ENCODE data around the gene CYP4F8. TPM values are rescaled to one million over a fixed set of nuclear protein-coding genes. Genes with fewer than 3 reads are reported as not detected.
"Not testable (repeated sequence)": the region's sequence is repeated elsewhere in the genome, so short reads cannot be mapped to it uniquely, and the experiment has no call there.

The CYP4F8 gene
- total RNA-seq, 1 experiment from 2014 or later = not detected

DNA sequence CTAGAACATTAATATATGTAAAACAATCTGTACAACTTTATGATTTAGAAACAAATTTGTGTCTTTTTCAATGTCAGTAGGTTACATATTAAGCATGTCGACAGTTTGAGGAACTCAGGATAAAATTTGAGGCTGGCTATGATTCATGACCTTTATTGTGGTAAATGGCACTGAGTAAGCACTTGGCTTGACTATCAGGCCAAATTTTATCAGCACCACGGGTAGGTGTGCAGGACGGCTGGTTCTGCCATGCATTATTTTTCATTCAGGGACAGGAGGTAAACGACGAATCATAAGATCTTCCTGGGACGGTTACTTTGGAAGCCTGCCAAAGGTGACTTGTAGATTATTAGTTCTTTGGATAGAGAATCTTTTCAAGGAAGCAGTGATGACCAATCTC is 19.9 kb upstream of the CYP4F8 start:
- Mint-ChIP-seq H3K4me1 (no peaks in the 10 kb centered on the region), H3K4me3 (no peak overlapping the region), H3K36me3 (peaks cover 26% of the 10 kb centered on the region), H3K9me3 (peaks cover 59% of the 10 kb centered on the region), H3K27me3 (ENCODE audit: low read depth) (peaks cover 12% of the 10 kb centered on the region), H3K27ac (no peak overlapping the region)
- DNase-seq (ENCODE audit: low spot score) (no peak), ATAC-seq (no peak)
- TF ChIP-seq, protein P1, sequence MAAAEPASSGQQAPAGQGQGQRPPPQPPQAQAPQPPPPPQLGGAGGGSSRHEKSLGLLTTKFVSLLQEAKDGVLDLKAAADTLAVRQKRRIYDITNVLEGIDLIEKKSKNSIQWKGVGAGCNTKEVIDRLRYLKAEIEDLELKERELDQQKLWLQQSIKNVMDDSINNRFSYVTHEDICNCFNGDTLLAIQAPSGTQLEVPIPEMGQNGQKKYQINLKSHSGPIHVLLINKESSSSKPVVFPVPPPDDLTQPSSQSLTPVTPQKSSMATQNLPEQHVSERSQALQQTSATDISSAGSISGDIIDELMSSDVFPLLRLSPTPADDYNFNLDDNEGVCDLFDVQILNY (CRISPR knock-in tag; IDR thresholded peaks at IDR 0.05) = no peak
- TF ChIP-seq TEAD4 (CRISPR knock-in tag; IDR thresholded peaks at IDR 0.05) (no peak), CREM (CRISPR knock-in tag; IDR thresholded peaks at IDR 0.05) (no peak), ZNF396 (CRISPR knock-in tag; IDR thresholded peaks at IDR 0.05; ENCODE audit: borderline replicate concordance) (no peak), CREB1 (CRISPR knock-in tag; IDR thresholded peaks at IDR 0.05) (no peak), ESRRA (CRISPR knock-in tag; IDR thresholded peaks at IDR 0.05; ENCODE audit: borderline replicate concordance) (no peak), FOXJ3 (CRISPR knock-in tag; IDR thresholded peaks at IDR 0.05; ENCODE audit: borderline replicate concordance) (no peak), JUN (CRISPR knock-in tag; IDR thresholded peaks at IDR 0.05) (no peak)
- TF ChIP-seq, protein P2, sequence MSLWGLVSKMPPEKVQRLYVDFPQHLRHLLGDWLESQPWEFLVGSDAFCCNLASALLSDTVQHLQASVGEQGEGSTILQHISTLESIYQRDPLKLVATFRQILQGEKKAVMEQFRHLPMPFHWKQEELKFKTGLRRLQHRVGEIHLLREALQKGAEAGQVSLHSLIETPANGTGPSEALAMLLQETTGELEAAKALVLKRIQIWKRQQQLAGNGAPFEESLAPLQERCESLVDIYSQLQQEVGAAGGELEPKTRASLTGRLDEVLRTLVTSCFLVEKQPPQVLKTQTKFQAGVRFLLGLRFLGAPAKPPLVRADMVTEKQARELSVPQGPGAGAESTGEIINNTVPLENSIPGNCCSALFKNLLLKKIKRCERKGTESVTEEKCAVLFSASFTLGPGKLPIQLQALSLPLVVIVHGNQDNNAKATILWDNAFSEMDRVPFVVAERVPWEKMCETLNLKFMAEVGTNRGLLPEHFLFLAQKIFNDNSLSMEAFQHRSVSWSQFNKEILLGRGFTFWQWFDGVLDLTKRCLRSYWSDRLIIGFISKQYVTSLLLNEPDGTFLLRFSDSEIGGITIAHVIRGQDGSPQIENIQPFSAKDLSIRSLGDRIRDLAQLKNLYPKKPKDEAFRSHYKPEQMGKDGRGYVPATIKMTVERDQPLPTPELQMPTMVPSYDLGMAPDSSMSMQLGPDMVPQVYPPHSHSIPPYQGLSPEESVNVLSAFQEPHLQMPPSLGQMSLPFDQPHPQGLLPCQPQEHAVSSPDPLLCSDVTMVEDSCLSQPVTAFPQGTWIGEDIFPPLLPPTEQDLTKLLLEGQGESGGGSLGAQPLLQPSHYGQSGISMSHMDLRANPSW (CRISPR knock-in tag; conservative IDR thresholded peaks at IDR 0.05; ENCODE audit: low read depth) = no peak
- TF ChIP-seq, protein P3, sequence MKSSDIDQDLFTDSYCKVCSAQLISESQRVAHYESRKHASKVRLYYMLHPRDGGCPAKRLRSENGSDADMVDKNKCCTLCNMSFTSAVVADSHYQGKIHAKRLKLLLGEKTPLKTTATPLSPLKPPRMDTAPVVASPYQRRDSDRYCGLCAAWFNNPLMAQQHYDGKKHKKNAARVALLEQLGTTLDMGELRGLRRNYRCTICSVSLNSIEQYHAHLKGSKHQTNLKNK (CRISPR knock-in tag; IDR thresholded peaks at IDR 0.05) = no peak
- TF ChIP-seq, protein P4, sequence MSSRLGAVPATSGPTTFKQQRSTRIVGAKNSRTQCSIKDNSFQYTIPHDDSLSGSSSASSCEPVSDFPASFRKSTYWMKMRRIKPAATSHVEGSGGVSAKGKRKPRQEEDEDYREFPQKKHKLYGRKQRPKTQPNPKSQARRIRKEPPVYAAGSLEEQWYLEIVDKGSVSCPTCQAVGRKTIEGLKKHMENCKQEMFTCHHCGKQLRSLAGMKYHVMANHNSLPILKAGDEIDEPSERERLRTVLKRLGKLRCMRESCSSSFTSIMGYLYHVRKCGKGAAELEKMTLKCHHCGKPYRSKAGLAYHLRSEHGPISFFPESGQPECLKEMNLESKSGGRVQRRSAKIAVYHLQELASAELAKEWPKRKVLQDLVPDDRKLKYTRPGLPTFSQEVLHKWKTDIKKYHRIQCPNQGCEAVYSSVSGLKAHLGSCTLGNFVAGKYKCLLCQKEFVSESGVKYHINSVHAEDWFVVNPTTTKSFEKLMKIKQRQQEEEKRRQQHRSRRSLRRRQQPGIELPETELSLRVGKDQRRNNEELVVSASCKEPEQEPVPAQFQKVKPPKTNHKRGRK (CRISPR knock-in tag; IDR thresholded peaks at IDR 0.05; ENCODE audit: borderline replicate concordance) = no peak
- TF ChIP-seq, protein P5, sequence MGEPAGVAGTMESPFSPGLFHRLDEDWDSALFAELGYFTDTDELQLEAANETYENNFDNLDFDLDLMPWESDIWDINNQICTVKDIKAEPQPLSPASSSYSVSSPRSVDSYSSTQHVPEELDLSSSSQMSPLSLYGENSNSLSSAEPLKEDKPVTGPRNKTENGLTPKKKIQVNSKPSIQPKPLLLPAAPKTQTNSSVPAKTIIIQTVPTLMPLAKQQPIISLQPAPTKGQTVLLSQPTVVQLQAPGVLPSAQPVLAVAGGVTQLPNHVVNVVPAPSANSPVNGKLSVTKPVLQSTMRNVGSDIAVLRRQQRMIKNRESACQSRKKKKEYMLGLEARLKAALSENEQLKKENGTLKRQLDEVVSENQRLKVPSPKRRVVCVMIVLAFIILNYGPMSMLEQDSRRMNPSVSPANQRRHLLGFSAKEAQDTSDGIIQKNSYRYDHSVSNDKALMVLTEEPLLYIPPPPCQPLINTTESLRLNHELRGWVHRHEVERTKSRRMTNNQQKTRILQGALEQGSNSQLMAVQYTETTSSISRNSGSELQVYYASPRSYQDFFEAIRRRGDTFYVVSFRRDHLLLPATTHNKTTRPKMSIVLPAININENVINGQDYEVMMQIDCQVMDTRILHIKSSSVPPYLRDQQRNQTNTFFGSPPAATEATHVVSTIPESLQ (CRISPR knock-in tag; IDR thresholded peaks at IDR 0.05) = no peak
- ChIA-PET CTCF (no interaction called here), POLR2A (no interaction called here)

DNA sequence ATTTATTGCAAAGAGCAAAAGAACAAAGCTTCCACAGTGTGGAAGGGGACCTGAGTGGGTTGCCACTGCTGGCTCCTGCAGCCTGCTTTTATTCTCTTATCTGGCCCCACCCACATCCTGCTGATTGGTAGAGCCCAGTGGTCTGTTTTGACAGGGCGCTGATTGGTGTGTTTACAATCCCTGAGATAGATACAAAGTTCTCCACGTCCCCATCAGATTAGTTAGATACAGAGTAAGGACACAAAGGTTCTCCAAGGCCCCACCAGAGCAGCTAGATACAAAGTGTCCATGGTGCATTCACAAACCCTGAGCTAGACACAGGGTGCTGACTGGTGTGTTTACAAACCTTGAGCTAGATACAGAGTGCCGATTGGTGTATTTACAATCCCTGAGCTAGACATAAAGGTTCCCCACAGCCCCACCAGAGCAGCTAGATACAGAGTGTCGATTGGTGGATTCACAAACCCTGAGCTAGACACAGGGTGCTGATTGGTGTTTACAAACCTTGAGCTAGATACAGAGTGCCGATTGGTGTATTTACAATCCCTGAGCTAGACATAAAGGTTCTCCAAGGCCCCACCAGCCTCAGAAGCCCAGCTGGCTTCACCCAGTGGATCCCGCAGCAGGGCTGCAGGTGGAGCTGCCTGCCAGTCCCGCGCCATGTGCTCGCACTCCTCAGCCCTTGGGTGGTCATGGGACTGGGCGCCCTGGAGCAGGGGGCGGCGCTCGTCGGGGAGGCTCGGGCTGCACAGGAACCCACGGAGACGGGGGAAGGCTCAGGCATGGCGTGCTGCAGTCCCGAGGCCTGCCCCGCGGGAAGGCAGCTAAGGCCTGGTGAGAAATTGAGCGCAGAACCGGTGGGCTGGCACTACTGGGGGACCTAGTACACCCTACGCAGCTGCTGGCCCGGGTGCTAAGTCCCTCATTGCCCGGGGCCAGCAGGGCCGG is 6.8 kb upstream of the CYP4F8 start:
- POLR2A ChIA-PET; H3K4me3 Mint-ChIP-seq; H3K27ac Mint-ChIP-seq; H3K4me1 Mint-ChIP-seq; DNase-seq (ENCODE audit: low spot score); CTCF ChIA-PET; H3K27me3 Mint-ChIP-seq (ENCODE audit: low read depth); ATAC-seq: not testable (repeated sequence)
- Mint-ChIP-seq H3K36me3 (peaks cover 34% of the 10 kb centered on the region), H3K9me3 (peaks cover 61% of the 10 kb centered on the region)

DNA sequence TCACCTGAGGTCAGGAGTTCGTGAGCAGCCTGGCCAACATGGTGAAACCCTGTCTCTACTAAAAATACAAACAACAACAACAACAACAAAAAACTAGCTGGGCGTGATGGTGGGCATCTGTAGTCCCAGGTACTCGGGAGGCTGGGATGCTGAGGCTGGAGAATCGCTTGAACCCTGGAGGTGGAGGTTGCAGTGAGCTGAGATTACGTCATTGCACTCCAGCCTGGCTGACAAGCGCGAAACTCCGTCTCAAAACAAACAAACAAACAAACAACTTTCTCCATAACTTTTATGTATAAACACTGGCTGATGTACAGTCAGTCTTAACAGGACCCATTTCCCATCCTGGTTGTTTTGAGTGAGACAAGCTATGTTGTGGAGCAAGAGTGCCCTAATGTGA is 5.8 kb upstream of the CYP4F8 start:
- peaks cover 64% of the 10 kb centered on the region for H3K9me3 Mint-ChIP-seq
- H3K36me3 Mint-ChIP-seq = peaks cover 37% of the 10 kb centered on the region
- ATAC-seq (no peak), DNase-seq (ENCODE audit: low spot score) (no peak)
- peaks cover 5% of the 10 kb centered on the region; the same call in 1 of the 2 replicates for H3K27me3 Mint-ChIP-seq (ENCODE audit: low read depth)
- ChIA-PET POLR2A (no interaction called here), CTCF (no interaction called here)
- H3K27ac Mint-ChIP-seq = no peak overlapping the region
- H3K4me3 Mint-ChIP-seq = no peak overlapping the region
- no peaks in the 10 kb centered on the region for H3K4me1 Mint-ChIP-seq
- TF ChIP-seq, protein P6, sequence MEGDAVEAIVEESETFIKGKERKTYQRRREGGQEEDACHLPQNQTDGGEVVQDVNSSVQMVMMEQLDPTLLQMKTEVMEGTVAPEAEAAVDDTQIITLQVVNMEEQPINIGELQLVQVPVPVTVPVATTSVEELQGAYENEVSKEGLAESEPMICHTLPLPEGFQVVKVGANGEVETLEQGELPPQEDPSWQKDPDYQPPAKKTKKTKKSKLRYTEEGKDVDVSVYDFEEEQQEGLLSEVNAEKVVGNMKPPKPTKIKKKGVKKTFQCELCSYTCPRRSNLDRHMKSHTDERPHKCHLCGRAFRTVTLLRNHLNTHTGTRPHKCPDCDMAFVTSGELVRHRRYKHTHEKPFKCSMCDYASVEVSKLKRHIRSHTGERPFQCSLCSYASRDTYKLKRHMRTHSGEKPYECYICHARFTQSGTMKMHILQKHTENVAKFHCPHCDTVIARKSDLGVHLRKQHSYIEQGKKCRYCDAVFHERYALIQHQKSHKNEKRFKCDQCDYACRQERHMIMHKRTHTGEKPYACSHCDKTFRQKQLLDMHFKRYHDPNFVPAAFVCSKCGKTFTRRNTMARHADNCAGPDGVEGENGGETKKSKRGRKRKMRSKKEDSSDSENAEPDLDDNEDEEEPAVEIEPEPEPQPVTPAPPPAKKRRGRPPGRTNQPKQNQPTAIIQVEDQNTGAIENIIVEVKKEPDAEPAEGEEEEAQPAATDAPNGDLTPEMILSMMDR (IDR thresholded peaks at IDR 0.05) = no peak
- TF ChIP-seq ETV6 (CRISPR knock-in tag; IDR thresholded peaks at IDR 0.05) = no peak
- TF ChIP-seq, protein P7, sequence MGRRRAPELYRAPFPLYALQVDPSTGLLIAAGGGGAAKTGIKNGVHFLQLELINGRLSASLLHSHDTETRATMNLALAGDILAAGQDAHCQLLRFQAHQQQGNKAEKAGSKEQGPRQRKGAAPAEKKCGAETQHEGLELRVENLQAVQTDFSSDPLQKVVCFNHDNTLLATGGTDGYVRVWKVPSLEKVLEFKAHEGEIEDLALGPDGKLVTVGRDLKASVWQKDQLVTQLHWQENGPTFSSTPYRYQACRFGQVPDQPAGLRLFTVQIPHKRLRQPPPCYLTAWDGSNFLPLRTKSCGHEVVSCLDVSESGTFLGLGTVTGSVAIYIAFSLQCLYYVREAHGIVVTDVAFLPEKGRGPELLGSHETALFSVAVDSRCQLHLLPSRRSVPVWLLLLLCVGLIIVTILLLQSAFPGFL (CRISPR knock-in tag; IDR thresholded peaks at IDR 0.05; ENCODE audit: borderline replicate concordance) = no peak
- TF ChIP-seq, protein P8, sequence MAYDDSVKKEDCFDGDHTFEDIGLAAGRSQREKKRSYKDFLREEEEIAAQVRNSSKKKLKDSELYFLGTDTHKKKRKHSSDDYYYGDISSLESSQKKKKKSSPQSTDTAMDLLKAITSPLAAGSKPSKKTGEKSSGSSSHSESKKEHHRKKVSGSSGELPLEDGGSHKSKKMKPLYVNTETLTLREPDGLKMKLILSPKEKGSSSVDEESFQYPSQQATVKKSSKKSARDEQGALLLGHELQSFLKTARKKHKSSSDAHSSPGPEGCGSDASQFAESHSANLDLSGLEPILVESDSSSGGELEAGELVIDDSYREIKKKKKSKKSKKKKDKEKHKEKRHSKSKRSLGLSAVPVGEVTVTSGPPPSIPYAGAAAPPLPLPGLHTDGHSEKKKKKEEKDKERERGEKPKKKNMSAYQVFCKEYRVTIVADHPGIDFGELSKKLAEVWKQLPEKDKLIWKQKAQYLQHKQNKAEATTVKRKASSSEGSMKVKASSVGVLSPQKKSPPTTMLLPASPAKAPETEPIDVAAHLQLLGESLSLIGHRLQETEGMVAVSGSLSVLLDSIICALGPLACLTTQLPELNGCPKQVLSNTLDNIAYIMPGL (CRISPR knock-in tag; IDR thresholded peaks at IDR 0.05) = no peak

Measured in WTC11 (cell line).